Measurements from ENCODE around the gene GAB2. TPM values are rescaled to one million over a fixed set of nuclear protein-coding genes. Genes with fewer than 3 reads are reported as not detected.

Gene GAB2
- total RNA-seq, 4 donors from 2014 or later, result 14.0 to 41.3 (median 34.7) TPM

DNA sequence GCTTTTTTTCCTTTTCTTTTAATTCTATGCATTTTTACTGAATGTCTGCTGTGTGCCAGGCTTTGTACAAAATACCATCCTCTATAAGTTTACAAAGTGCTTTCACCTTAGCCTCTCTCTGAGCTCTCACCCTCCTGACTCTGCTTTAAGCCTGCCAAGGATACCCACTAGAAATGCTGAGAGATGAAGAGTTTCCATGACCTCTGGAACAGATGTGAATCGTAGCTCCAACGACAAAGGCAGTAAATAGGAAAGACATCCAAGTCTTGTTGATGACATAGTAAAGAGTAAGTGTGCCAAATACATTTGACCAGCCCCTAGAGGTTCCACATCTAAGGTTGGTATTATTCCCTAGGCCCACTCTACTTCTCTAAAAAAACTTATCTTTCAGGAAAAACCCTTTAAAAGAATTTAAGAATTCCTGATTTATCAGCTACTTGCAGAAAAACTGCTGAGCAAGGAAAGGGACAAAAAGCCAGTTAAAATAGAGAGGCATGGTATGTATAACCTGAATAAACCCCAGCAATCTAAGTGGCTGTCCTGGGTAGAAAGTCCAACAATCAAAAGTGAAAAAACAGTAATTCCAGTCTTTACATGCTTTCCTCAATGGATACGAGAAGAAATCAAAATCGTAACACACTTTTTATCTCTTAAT is 45.4 kb downstream of the GAB2 start:
- Histone ChIP-seq H3K27me3 (no peaks in the 10 kb centered on the region), H3K4me1 (peaks cover 0 to 9% (median 0%) of the 10 kb centered on the region in 4 donors), H3K36me3 (no peaks in the 10 kb centered on the region), H3K27ac (no peak overlapping the region), H3K4me3 (no peak overlapping the region), H3K9me3 (no peaks in the 10 kb centered on the region)
- DNase-seq, result no peak
- TF ChIP-seq POLR2A (IDR thresholded peaks at IDR 0.05), result no peak
- no peak for TF ChIP-seq CTCF (IDR thresholded peaks at IDR 0.05)

GRCh38 chr11:78371221-78371891 is 46.3 kb downstream of the GAB2 start:
- Histone ChIP-seq H3K4me1 (peaks cover 0 to 9% (median 0%) of the 10 kb centered on the region in 4 donors), H3K9me3 (no peaks in the 10 kb centered on the region), H3K27me3 (no peaks in the 10 kb centered on the region), H3K4me3 (no peak overlapping the region), H3K27ac (no peak overlapping the region), H3K36me3 (no peaks in the 10 kb centered on the region)
- TF ChIP-seq CTCF (IDR thresholded peaks at IDR 0.05) (no peak), POLR2A (IDR thresholded peaks at IDR 0.05) (no peak)
- no peak for DNase-seq

GRCh38 chr11:78370406-78371172 is 47.0 kb downstream of the GAB2 start:
- TF ChIP-seq CTCF (IDR thresholded peaks at IDR 0.05), result no peak
- TF ChIP-seq POLR2A (IDR thresholded peaks at IDR 0.05), result no peak
- no peak overlapping the region for H3K27ac ChIP-seq
- H3K27me3 ChIP-seq, result no peaks in the 10 kb centered on the region
- no peaks in the 10 kb centered on the region for H3K36me3 ChIP-seq
- no peak for DNase-seq
- H3K9me3 ChIP-seq, result no peaks in the 10 kb centered on the region
- H3K4me3 ChIP-seq, result no peak overlapping the region
- H3K4me1 ChIP-seq, result peaks cover 0 to 11% (median 0%) of the 10 kb centered on the region in 4 donors

- Histone ChIP-seq H3K4me3 (no peak overlapping the region), H3K9me3 (no peaks in the 10 kb centered on the region), H3K27me3 (no peaks in the 10 kb centered on the region), H3K27ac (no peak overlapping the region), H3K4me1 (peaks cover 0 to 12% (median 0%) of the 10 kb centered on the region in 4 donors), H3K36me3 (no peaks in the 10 kb centered on the region)
- TF ChIP-seq CTCF (IDR thresholded peaks at IDR 0.05), result no peak
- no peak for TF ChIP-seq POLR2A (IDR thresholded peaks at IDR 0.05)
- no peak for DNase-seq
Observed at GRCh38 chr11:78365381-78365792, 52.2 kb downstream of the GAB2 start.

GRCh38 chr11:78364128-78364751 is 53.4 kb downstream of the GAB2 start:
- Histone ChIP-seq H3K9me3 (no peaks in the 10 kb centered on the region), H3K27ac (no peak overlapping the region), H3K4me3 (no peak overlapping the region), H3K27me3 (no peaks in the 10 kb centered on the region), H3K36me3 (no peaks in the 10 kb centered on the region), H3K4me1 (peaks cover 0 to 10% (median 0%) of the 10 kb centered on the region in 4 donors)
- DNase-seq, result no peak
- TF ChIP-seq POLR2A (IDR thresholded peaks at IDR 0.05) (no peak), CTCF (IDR thresholded peaks at IDR 0.05) (no peak)
